Measurements from ENCODE around the gene OAT.
"Not testable (repeated sequence)": the region's sequence is repeated elsewhere in the genome, so short reads cannot be mapped to it uniquely, and the experiment has no call there.

OAT gene

GRCh38 chr10:124376411-124376810 lies 42.3 kb downstream of the OAT start:
- no peak for DNase-seq

GRCh38 chr10:124375691-124376090 lies 43.0 kb downstream of the OAT start:
- no peak for DNase-seq

GRCh38 chr10:124375353-124375614 lies 43.4 kb downstream of the OAT start:
- no peak for DNase-seq

GRCh38 chr10:124374535-124375352 lies 44.0 kb downstream of the OAT start:
- DNase-seq: no peak

- no peak for DNase-seq
These were observed 45.8 kb downstream of the OAT start for GRCh38 chr10:124372899-124373298.

- no peak for DNase-seq
These were observed 48.3 kb downstream of the OAT start for GRCh38 chr10:124370426-124370825.

- DNase-seq: no peak
These were observed 48.7 kb downstream of the OAT start for GRCh38 chr10:124369986-124370385.

GRCh38 chr10:124369533-124369932 lies 49.2 kb downstream of the OAT start:
- DNase-seq: not testable (repeated sequence)

- DNase-seq: no peak
These were observed 49.7 kb downstream of the OAT start for GRCh38 chr10:124369066-124369465.

GRCh38 chr10:124367936-124368335 lies 50.8 kb downstream of the OAT start:
- DNase-seq: no peak

- no peak for DNase-seq
These were observed 51.3 kb downstream of the OAT start for GRCh38 chr10:124367414-124367813.

GRCh38 chr10:124366825-124367224 lies 51.9 kb downstream of the OAT start:
- no peak for DNase-seq

- DNase-seq: peak; percentile 13
These were observed 52.4 kb downstream of the OAT start for GRCh38 chr10:124366343-124366742.

GRCh38 chr10:124364674-124365073 lies 54.0 kb downstream of the OAT start:
- DNase-seq: peak; percentile 72

GRCh38 chr10:124362568-124362967 lies 56.2 kb downstream of the OAT start:
- DNase-seq: no peak

- DNase-seq: no peak
These were observed 59.3 kb downstream of the OAT start for GRCh38 chr10:124359336-124359832.

- no peak for DNase-seq
These were observed 61.2 kb downstream of the OAT start for GRCh38 chr10:124357561-124357885.

GRCh38 chr10:124356701-124357560 lies 61.8 kb downstream of the OAT start:
- no peak for DNase-seq

GRCh38 chr10:124354411-124355382 lies 64.0 kb downstream of the OAT start:
- peak; percentile 80 for DNase-seq

GRCh38 chr10:124353896-124354295 lies 64.8 kb downstream of the OAT start:
- no peak for DNase-seq

GRCh38 chr10:124353091-124353815 lies 65.5 kb downstream of the OAT start:
- no peak for DNase-seq

- DNase-seq: no peak
These were observed 67.1 kb downstream of the OAT start for GRCh38 chr10:124351481-124352220.
